Peyer's patch (tissue), 4 donors: ENCODE data around the gene SLC35F4. TPM values are rescaled to one million over a fixed set of nuclear protein-coding genes. Genes with fewer than 3 reads are reported as not detected.

Experiments
- DNase-seq, 3 donors: peaks; one replicate each; pipeline ENCODE4 v3.0.0-alpha.2; 2017 to 2019
- H3K27ac ChIP-seq, 4 donors: fragments of 200-600 bp; sonication (generic); one replicate each; pipeline ENCODE4 v1.5.1; 2016 to 2019
- H3K27me3 ChIP-seq, 2 donors: fragments of 200-600 bp; sonication (generic); one replicate each; pipeline ENCODE4 v1.5.1; 2019
- H3K36me3 ChIP-seq, 3 donors: fragments of 200-600 bp; sonication (generic); one replicate each; pipeline ENCODE4 v1.5.1; 2016 to 2019
- H3K4me1 ChIP-seq, 4 donors: fragments of 200-600 bp; sonication (generic); one replicate each; pipeline ENCODE4 v1.5.1; 2016 to 2019
- H3K4me3 ChIP-seq, 4 donors: fragments of 200-600 bp; sonication (generic); 1 replicate in 3 of 4; 2 replicates in 1 of 4; pipeline ENCODE4 v1.5.1; 2016 to 2019; ENCODE audit warnings: mild to moderate bottlenecking in 1 of 4
- H3K9me3 ChIP-seq, 4 donors: fragments of 200-600 bp; sonication (generic); one replicate each; pipeline ENCODE4 v1.5.1; 2016 to 2019; ENCODE audit warnings: mild to moderate bottlenecking in 1 of 4
- POLR2A ChIP-seq, 2 donors: fragments of 450-650 bp; IDR thresholded peaks; one replicate each; pipeline ENCODE4 v1.5.1; 2017; ENCODE audit warnings: antibody characterized with exemption in 2 of 2, mild to moderate bottlenecking in 2 of 2, moderate library complexity in 2 of 2
- total RNA-seq, 4 donors: library from RNA; depleted of rRNA; stranded (reverse); fragments of >200 nt; gene quantifications; one replicate each; pipeline ENCODE4 v1.1.0, GENCODE V29; 2016
- TF ChIP-seq, protein P1 (sequence below), 6 experiments: fragments of 450-650 bp in 4 of 6; fragments of 200-600 bp in 2 of 6; sonication (generic) in 1 of 6; IDR thresholded peaks; one replicate each; pipeline ENCODE4 v1.5.1; 2017 to 2019; ENCODE audit warnings: antibody characterized with exemption in 6 of 6, mild to moderate bottlenecking in 3 of 6, moderate library complexity in 1 of 6

Gene SLC35F4
- total RNA-seq, 4 donors from 2014 or later, result not detected

DNA sequence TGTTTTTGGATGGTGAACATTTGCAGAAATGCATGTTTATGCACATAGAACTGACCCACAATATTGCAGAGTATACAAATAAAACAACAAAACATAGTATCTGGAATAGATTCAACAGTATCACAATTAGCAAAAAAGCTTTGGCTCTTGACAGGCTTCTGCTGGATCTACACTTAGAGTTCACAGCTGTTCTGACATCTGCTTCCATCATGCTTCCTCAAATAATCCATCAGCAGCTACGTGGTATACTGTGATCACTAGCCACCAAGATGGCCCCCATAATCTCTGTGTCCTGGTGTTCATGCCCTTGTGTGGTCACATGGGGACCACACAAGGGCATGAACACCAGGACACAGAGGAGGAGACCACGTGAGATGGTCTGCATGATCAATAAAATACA is 205.7 kb downstream of the SLC35F4 start:
- Histone ChIP-seq H3K4me1 (no peaks in the 10 kb centered on the region), H3K9me3 (no peaks in the 10 kb centered on the region), H3K4me3 (no peak overlapping the region), H3K27me3 (no peaks in the 10 kb centered on the region), H3K36me3 (no peaks in the 10 kb centered on the region), H3K27ac (no peak overlapping the region)
- TF ChIP-seq, protein P1, sequence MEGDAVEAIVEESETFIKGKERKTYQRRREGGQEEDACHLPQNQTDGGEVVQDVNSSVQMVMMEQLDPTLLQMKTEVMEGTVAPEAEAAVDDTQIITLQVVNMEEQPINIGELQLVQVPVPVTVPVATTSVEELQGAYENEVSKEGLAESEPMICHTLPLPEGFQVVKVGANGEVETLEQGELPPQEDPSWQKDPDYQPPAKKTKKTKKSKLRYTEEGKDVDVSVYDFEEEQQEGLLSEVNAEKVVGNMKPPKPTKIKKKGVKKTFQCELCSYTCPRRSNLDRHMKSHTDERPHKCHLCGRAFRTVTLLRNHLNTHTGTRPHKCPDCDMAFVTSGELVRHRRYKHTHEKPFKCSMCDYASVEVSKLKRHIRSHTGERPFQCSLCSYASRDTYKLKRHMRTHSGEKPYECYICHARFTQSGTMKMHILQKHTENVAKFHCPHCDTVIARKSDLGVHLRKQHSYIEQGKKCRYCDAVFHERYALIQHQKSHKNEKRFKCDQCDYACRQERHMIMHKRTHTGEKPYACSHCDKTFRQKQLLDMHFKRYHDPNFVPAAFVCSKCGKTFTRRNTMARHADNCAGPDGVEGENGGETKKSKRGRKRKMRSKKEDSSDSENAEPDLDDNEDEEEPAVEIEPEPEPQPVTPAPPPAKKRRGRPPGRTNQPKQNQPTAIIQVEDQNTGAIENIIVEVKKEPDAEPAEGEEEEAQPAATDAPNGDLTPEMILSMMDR (IDR thresholded peaks at IDR 0.05), result no peak
- no peak for DNase-seq

DNA sequence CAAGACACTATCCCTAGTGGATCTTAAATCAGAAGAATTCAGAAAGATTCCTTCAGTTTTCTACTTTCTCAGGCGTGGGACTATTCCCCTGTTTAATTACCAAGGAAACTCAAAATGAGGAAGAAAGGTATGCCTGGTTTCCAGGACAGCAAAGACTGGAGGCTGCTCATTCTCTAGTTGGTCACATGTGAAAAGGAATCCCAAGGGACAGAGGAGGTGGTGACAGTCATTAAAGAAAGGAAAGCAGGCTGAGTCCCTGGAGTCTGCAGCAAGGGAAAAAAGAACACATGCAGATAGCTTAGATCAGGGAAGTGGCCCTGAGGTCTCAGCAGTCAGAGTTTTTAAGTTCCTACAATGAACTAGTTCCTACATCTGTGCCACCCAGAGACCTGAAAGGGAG is 206.8 kb downstream of the SLC35F4 start:
- no peak for TF ChIP-seq POLR2A (IDR thresholded peaks at IDR 0.05)
- TF ChIP-seq, protein P1 (IDR thresholded peaks at IDR 0.05), result no peak
- Histone ChIP-seq H3K9me3 (no peaks in the 10 kb centered on the region), H3K4me3 (no peak overlapping the region), H3K4me1 (no peaks in the 10 kb centered on the region), H3K36me3 (no peaks in the 10 kb centered on the region), H3K27ac (no peak overlapping the region), H3K27me3 (no peaks in the 10 kb centered on the region)
- no peak for DNase-seq

- no peak for TF ChIP-seq POLR2A (IDR thresholded peaks at IDR 0.05)
- TF ChIP-seq, protein P1 (IDR thresholded peaks at IDR 0.05), result no peak
- Histone ChIP-seq H3K9me3 (no peaks in the 10 kb centered on the region), H3K4me1 (no peaks in the 10 kb centered on the region), H3K36me3 (no peaks in the 10 kb centered on the region), H3K27me3 (no peaks in the 10 kb centered on the region), H3K27ac (no peak overlapping the region), H3K4me3 (no peak overlapping the region)
- DNase-seq, result no peak
Measured at GRCh38 chr14:57657487-57657886, 208.4 kb downstream of the SLC35F4 start.

DNA sequence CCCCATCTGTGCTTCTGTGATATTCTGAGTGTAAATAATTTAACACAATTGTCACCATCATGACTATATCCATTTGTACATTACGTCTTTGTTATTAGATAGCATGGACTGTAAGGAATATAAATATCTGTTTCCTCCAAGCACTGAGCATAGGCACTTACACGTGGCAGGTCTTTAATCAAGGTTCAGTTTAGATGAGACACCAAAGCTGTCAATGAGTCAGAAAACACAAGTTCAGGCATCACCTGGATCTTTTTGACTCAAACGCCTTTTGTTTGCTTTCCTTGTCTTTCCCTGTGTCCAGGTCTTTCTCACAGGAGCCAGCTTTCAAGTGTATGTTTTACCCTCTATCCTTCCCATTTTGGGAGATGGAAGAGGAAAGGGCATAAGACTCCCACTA is 209.0 kb downstream of the SLC35F4 start:
- DNase-seq, result no peak
- Histone ChIP-seq H3K4me1 (no peaks in the 10 kb centered on the region), H3K27ac (no peak overlapping the region), H3K4me3 (no peak overlapping the region), H3K27me3 (no peaks in the 10 kb centered on the region), H3K36me3 (no peaks in the 10 kb centered on the region), H3K9me3 (no peaks in the 10 kb centered on the region)
- no peak for TF ChIP-seq POLR2A (IDR thresholded peaks at IDR 0.05)
- TF ChIP-seq, protein P1 (IDR thresholded peaks at IDR 0.05), result no peak

- TF ChIP-seq POLR2A (IDR thresholded peaks at IDR 0.05), result no peak
- TF ChIP-seq, protein P1 (IDR thresholded peaks at IDR 0.05), result no peak
- Histone ChIP-seq H3K9me3 (no peaks in the 10 kb centered on the region), H3K27ac (no peak overlapping the region), H3K4me1 (no peaks in the 10 kb centered on the region), H3K36me3 (no peaks in the 10 kb centered on the region), H3K4me3 (no peak overlapping the region), H3K27me3 (no peaks in the 10 kb centered on the region)
- no peak for DNase-seq
Measured at GRCh38 chr14:57652769-57653168, 213.1 kb downstream of the SLC35F4 start.

- no peaks in the 10 kb centered on the region for H3K9me3 ChIP-seq
- no peaks in the 10 kb centered on the region for H3K4me1 ChIP-seq
- TF ChIP-seq POLR2A (IDR thresholded peaks at IDR 0.05), result no peak
- TF ChIP-seq, protein P1 (IDR thresholded peaks at IDR 0.05), result no peak
- no peaks in the 10 kb centered on the region for H3K36me3 ChIP-seq
- DNase-seq, result no peak
- no peaks in the 10 kb centered on the region for H3K27me3 ChIP-seq
- no peak overlapping the region for H3K4me3 ChIP-seq
- no peak overlapping the region for H3K27ac ChIP-seq
Measured at GRCh38 chr14:57641776-57642175, 224.1 kb downstream of the SLC35F4 start.
